CD4-positive, alpha-beta T cell (primary cell): ENCODE results near the gene ST6GALNAC3. TPM values are rescaled to one million over a fixed set of nuclear protein-coding genes. Genes with fewer than 3 reads are reported as not detected.

Source experiments
- ATAC-seq: fragments of 200-7000 bp; cut with Tn5 transposase; one replicate; pipeline ENCODE4 v1.10.0; 2022; ENCODE audit warnings: mild to moderate bottlenecking; ENCODE audit not compliant: poor library complexity
- CTCF ChIA-PET: fragments of 350-600 bp; sonication (Branson Sonifier 250); formaldehyde crosslinking; loops from one replicate; lab custom pipeline; 2021; ENCODE audit warnings: antibody characterized with exemption, inconsistent platforms; lab: Charles Lee
- POLR2A ChIA-PET: fragments of 350-600 bp; sonication (Branson Sonifier 250); formaldehyde crosslinking; loops from one replicate; lab custom pipeline; 2021; ENCODE audit warnings: antibody characterized with exemption, inconsistent platforms; lab: Charles Lee
- DNase-seq, 14 experiments: peaks; one replicate each; pipeline ENCODE4 v3.0.0-alpha.2; 2013 to 2020; ENCODE audit warnings: mixed read lengths in 2 of 14
- H3K27ac ChIP-seq, 2 donors: one replicate each; pipeline versions ENCODE4 v1.5.1 to v1.7.0; 2013; ENCODE audit warnings: low read length in 2 of 2, low read depth in 1 of 2, mild to moderate bottlenecking in 1 of 2
- H3K27me3 ChIP-seq, 2 experiments: 1 replicate in 1 of 2; 2 replicates in 1 of 2; pipeline versions ENCODE4 v1.6.1 to v1.7.0; 2013; ENCODE audit warnings: low read length in 2 of 2, control low read depth in 1 of 2, mild to moderate bottlenecking in 1 of 2, moderate library complexity in 1 of 2; ENCODE audit not compliant: insufficient read depth in 2 of 2, control insufficient read depth in 1 of 2
- H3K36me3 ChIP-seq: one replicate; pipeline ENCODE4 v1.6.1; 2013; ENCODE audit warnings: low read length, control low read depth; ENCODE audit not compliant: insufficient read depth
- H3K4me1 ChIP-seq: one replicate; pipeline ENCODE4 v1.6.1; 2013; ENCODE audit warnings: low read length, control low read depth; ENCODE audit not compliant: insufficient read depth
- H3K4me3 ChIP-seq: one replicate; pipeline ENCODE4 v1.5.1; 2013; ENCODE audit warnings: mild to moderate bottlenecking, low read length, moderate library complexity
- H3K9me3 ChIP-seq, 2 experiments: 1 replicate in 1 of 2; 2 replicates in 1 of 2; pipeline versions ENCODE4 v1.6.1 to v1.7.0; 2013; ENCODE audit warnings: low read length in 2 of 2, mild to moderate bottlenecking in 2 of 2, control low read depth in 1 of 2, moderate library complexity in 1 of 2; ENCODE audit not compliant: control insufficient read depth in 1 of 2, insufficient read depth in 1 of 2
- H3K27ac Mint-ChIP-seq: one replicate; pipeline ENCODE4 v1.8.0; 2020; ENCODE audit warnings: mixed read lengths
- H3K27me3 Mint-ChIP-seq: one replicate; pipeline ENCODE4 v1.8.0; 2021; ENCODE audit warnings: mixed read lengths
- H3K36me3 Mint-ChIP-seq: one replicate; pipeline ENCODE4 v1.8.0; 2021; ENCODE audit warnings: low read depth, mixed read lengths
- H3K4me1 Mint-ChIP-seq: one replicate; pipeline ENCODE4 v1.8.0; 2021; ENCODE audit warnings: low read depth, mixed read lengths
- H3K4me3 Mint-ChIP-seq: one replicate; pipeline ENCODE4 v1.8.0; 2020; ENCODE audit warnings: mild to moderate bottlenecking, mixed read lengths
- H3K9me3 Mint-ChIP-seq: one replicate; pipeline ENCODE4 v1.8.0; 2020; ENCODE audit warnings: mixed read lengths
- CTCF ChIP-seq: fragments of 200-600 bp; IDR thresholded peaks from one replicate; pipeline ENCODE4 v1.8.0; 2022; ENCODE audit warnings: antibody characterized with exemption, mild to moderate bottlenecking
- intact Hi-C, 2 experiments: fragments of 100-400 bp; cut with DNase I in 1 of 2; cut with micrococcal nuclease in 1 of 2; formaldehyde crosslinking; loops; one replicate each; pipeline versions ENCODE4 v1.15.1 to v1.9.0; 2023 to 2025; cut with DNase I, micrococcal nuclease
- total RNA-seq, 174 experiments: library from RNA in 2 of 174; stranded (reverse) in 2 of 174; gene quantifications; one replicate each; pipeline ENCODE4 v1.2.3 and lab custom pipeline; 2021 to 2026

ST6GALNAC3 gene
- total RNA-seq, 2 experiments from 2014 or later, result 0.77 to 1.3 TPM

- peaks cover 8% of the 10 kb centered on the region for H3K4me1 ChIP-seq
- ChIA-PET CTCF (interaction anchor here (0.7 kb wide), 1 partner anchor 1001 kb away, joined by 3 read pairs; no protein-coding TSS in a partner anchor), POLR2A (interaction anchor here (0.6 kb wide), 1 partner anchor 68 kb away, joined by 3 read pairs; no protein-coding TSS in a partner anchor)
- no peaks in the 10 kb centered on the region for H3K36me3 Mint-ChIP-seq
- intact Hi-C loops, result no loop called here
- H3K9me3 Mint-ChIP-seq, result no peaks in the 10 kb centered on the region
- H3K4me1 Mint-ChIP-seq, result peaks cover 76% of the 10 kb centered on the region
- DNase-seq (peak in 1 of 14 experiments; percentile 45), ATAC-seq (peak; percentile 51)
- no peaks in the 10 kb centered on the region for H3K36me3 ChIP-seq
- H3K27me3 Mint-ChIP-seq, result no peaks in the 10 kb centered on the region
- TF ChIP-seq CTCF, result no peak
- H3K4me3 Mint-ChIP-seq, result peak overlapping the region; percentile 46
- no peak overlapping the region for H3K4me3 ChIP-seq
- H3K9me3 ChIP-seq, result no peaks in the 10 kb centered on the region
- no peak overlapping the region for H3K27ac ChIP-seq
- peak overlapping the region; percentile 26 for H3K27ac Mint-ChIP-seq
- no peaks in the 10 kb centered on the region for H3K27me3 ChIP-seq
Measured at GRCh38 chr1:76260279-76260678, 185.7 kb downstream of the ST6GALNAC3 start.

GRCh38 chr1:76262601-76263000 is 188.1 kb downstream of the ST6GALNAC3 start:
- TF ChIP-seq CTCF, result no peak
- CTCF ChIA-PET, result interaction anchor here (1.3 kb wide), 1 partner anchor 13 kb away, joined by 3 read pairs; no protein-coding TSS in a partner anchor
- no peak for ATAC-seq
- Mint-ChIP-seq H3K36me3 (no peaks in the 10 kb centered on the region), H3K27me3 (no peaks in the 10 kb centered on the region), H3K9me3 (no peaks in the 10 kb centered on the region), H3K4me1 (peaks cover 76% of the 10 kb centered on the region), H3K27ac (no peak overlapping the region), H3K4me3 (no peak overlapping the region)
- Histone ChIP-seq H3K4me3 (no peak overlapping the region), H3K36me3 (no peaks in the 10 kb centered on the region), H3K27me3 (no peaks in the 10 kb centered on the region), H3K4me1 (peaks cover 17% of the 10 kb centered on the region), H3K27ac (no peak overlapping the region), H3K9me3 (no peaks in the 10 kb centered on the region)
- intact Hi-C loops, result no loop called here
- no peak for DNase-seq
- POLR2A ChIA-PET, result no interaction called here

- Histone ChIP-seq H3K36me3 (no peaks in the 10 kb centered on the region), H3K27ac (no peak overlapping the region), H3K4me1 (peaks cover 36% of the 10 kb centered on the region), H3K4me3 (no peak overlapping the region), H3K27me3 (no peaks in the 10 kb centered on the region), H3K9me3 (no peaks in the 10 kb centered on the region)
- intact Hi-C loops, result loop anchor here in 1 of 2 experiments (5.0 kb wide), 1 partner anchor 38 kb away; no protein-coding TSS in a partner anchor
- ChIA-PET POLR2A (no interaction called here), CTCF (no interaction called here)
- Mint-ChIP-seq H3K36me3 (no peaks in the 10 kb centered on the region), H3K9me3 (no peaks in the 10 kb centered on the region), H3K4me1 (peaks cover 76% of the 10 kb centered on the region), H3K27ac (no peak overlapping the region), H3K27me3 (no peaks in the 10 kb centered on the region), H3K4me3 (no peak overlapping the region)
- no peak for TF ChIP-seq CTCF
- ATAC-seq (no peak), DNase-seq (no peak)
Measured at GRCh38 chr1:76264642-76265041, 190.1 kb downstream of the ST6GALNAC3 start.
